ENCODE data around the gene PPP1R2C.

Gene PPP1R2C

DNA sequence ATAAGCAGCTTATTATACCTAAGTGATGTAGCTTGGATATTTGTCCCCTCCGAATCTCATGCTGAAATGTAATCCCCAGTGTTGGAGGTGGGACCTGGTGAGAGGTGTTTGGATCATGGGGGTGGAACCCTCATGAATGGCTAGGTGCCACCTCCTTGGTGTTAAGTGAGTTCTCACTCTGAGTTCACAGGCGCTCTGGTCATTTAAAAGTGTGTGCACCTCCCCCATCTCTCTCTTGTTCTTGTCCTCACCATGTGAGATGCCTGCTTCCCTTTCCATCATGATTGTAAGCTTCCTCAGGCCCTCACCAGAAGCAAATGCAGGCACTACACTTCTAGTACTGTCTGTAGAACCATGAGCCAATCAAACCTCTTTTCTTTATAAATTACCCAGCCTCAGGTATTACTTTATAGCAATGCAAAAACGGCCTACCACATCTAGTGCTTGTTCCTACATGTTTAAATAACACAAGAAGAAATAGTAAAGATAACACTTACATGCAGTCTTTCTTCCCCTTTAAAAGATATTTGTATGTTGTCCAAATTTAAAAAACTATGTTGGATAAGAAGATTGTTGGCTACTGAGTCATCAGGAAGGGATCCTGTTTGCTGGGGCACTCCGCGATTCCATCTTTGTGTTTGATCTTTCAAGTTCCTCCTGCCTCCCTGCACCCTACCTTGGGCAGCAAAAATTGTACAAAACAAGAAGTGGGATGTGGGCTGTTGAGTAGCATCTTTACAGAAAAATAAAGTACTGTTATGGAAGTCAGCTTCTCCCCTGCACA is 29.7 kb downstream of the PPP1R2C start:
- DNase-seq: no peak

DNA sequence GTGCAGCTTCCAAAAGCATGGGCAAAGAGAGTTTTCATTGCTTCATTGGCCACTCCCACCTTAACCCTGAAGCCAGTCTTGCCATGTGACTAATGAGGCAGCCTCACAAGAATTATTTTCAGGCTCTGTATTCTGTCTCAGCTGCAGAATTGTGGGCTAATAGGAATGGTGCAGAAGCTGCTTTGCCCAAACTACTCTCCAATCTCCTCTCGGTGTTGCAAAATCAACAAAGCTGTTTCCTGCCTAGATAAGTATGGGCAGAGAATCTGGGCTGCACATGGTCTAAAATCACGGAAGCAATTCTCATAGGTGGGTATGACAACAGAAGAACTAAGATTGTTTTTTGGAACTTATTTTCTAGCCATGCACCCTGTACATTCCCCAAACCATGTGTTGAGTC is 31.4 kb downstream of the PPP1R2C start:
- no peak for DNase-seq

DNA sequence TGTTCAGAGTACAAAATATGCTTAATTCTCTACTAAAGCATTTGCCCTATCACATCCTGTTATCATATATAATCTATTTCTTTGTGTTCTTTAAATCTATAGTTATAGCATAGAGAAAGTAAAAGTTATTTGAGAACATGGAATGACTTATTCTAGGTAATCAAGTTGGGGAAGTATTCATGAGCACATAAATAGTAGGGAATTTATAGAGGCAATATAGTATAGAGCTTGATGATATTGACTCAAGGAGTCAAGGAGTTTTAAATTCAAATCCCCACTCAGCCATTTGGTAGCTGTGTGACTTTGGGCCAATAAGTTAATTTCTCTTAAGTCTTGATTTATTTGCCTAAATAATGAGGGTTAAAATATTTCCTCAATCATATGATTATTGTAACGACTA is 37.5 kb downstream of the PPP1R2C start:
- no peak for DNase-seq

DNA sequence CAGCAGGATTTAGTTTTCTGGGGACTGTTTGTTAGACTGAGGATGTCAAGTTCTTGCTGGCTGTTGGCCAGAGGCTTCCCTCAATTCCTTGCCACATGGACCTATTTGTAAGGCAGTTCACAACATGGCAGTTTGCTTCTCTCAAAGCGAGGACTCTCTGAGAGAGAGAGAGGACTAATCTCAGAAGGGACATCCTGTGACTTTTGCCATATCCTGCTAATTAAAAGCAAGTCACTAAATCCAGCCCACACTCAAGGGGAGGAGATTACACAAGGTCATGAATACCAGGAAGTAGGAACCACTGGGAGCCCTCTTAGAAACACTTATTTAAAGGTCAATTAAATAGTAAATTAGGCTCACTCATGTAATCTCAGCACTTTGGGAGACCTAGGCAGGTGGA is 38.2 kb downstream of the PPP1R2C start:
- DNase-seq: no peak

DNA sequence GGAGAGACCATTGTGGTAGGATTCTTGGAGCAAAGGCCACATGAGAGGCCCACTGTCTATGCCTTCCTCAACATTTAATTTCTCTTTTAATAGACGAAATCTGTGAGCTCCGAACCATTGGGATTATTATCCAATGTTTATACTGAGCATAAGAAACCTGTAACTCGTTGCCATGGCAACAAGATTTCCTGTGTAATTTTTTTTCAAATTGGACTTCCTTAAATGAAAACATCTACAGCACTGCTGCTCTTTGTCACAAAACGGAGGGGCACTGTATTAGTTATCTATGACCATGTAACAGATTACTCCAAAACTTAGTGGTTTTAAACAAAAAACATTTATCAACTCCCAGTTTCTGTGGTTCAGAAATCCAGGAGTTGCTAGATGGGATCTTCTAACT is 38.7 kb downstream of the PPP1R2C start:
- DNase-seq: no peak

DNA sequence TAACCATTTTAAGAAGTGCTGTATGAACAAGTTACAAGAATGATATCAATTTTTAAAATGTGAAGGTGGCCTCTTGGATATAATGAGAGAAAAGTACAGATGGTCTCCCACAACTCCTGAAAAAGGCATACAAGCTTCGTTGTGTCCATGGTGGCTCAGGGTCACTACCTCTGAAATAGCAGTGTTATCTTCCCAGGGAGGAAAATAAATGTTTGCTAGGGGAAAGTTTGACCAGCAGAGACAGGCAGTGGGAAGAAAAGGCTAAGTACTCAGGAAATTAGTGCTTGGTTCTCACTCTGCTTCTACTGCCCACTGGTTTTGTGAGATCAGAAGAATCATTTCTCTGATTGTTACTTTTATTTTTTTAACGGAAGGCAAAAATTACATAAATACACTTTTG is 39.4 kb downstream of the PPP1R2C start:
- DNase-seq: no peak

DNA sequence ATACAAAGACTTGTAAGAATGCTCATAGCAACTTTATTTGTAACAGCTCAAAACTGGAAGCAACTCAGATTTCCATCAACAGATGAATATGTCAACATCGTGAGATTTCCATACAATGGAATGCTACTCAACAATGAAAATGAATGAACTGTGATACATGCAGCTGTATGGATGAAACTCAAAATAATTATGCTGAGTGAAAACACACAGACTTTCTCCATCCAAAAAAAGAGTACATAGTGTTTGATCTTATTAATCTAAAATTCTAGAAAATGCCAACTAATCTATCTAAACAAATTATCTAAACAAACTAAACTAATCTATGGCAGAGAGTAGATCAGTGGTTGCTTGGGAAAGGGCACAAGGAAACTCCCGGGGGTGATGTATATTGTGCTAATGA is 42.7 kb downstream of the PPP1R2C start:
- DNase-seq: no peak

DNA sequence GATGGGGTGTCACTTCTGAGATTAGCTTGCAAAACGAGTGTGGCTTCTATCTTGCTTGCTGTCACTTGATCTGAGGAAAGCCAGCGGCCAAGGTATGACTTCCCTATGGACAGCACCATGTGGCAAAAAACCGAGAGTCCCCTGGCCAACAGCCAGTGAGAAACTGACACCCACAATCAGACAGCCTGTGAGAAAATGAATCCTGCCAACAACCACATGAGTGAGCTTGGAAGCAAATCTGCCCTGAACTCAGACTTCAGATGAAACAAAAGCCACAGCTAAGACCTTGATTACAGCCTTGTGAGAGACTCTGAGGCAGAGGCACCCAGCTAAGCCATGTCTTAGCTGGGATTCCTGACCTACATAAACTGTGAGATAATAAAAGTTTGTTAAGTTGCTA is 45.5 kb downstream of the PPP1R2C start:
- no peak for DNase-seq
